Left lung (tissue), 14 donors: ENCODE measurements around the gene CDK7. TPM values are rescaled to one million over a fixed set of nuclear protein-coding genes. Genes with fewer than 3 reads are reported as not detected.
A peak's percentile ranks its signal among the peaks of the same experiment; 100 is the strongest.

Source experiments
- ATAC-seq: fragments of 200-7000 bp; cut with Tn5 transposase; one replicate; pipeline ENCODE4 v1.9.1; 2020; ENCODE audit warnings: moderate library complexity
- DNase-seq, 4 donors: peaks; one replicate each; pipeline ENCODE4 v3.0.0-alpha.2; 2013 to 2020
- H3K27ac ChIP-seq, 2 donors: fragments of 200-600 bp; sonication (generic) in 1 of 2; one replicate each; pipeline versions ENCODE4 v1.5.0 to v1.8.0; 2020 to 2021
- H3K27me3 ChIP-seq, 2 donors: fragments of 200-600 bp; sonication (generic) in 1 of 2; one replicate each; pipeline versions ENCODE4 v1.5.0 to v1.8.0; 2020 to 2021
- H3K36me3 ChIP-seq, 2 donors: fragments of 200-600 bp; sonication (generic) in 1 of 2; one replicate each; pipeline versions ENCODE4 v1.5.0 to v1.8.0; 2020 to 2021
- H3K4me1 ChIP-seq, 2 donors: fragments of 200-600 bp; one replicate each; pipeline ENCODE4 v1.8.0; 2021
- H3K4me3 ChIP-seq, 2 donors: fragments of 200-600 bp; sonication (generic) in 1 of 2; one replicate each; pipeline versions ENCODE4 v1.5.0 to v1.8.0; 2020 to 2021; ENCODE audit warnings: mild to moderate bottlenecking in 1 of 2
- H3K9me3 ChIP-seq, 2 donors: fragments of 200-600 bp; sonication (generic) in 1 of 2; one replicate each; pipeline versions ENCODE4 v1.5.0 to v1.8.0; 2020 to 2021
- intact Hi-C, 2 donors: fragments of 100-400 bp; cut with DNase I; formaldehyde crosslinking; loops; one replicate each; pipeline versions ENCODE4 v1.11.2 to v1.14.2; 2022
- long read RNA-seq, 12 donors: library from polyadenylated mRNA in 2 of 12; unstranded in 2 of 12; transcript quantifications; one replicate each; pipeline ENCODE4 v2.0.0 and lab custom pipeline, GENCODE V29; 2019 to 2026
- polyA plus RNA-seq, 6 donors: library from polyadenylated mRNA; unstranded; fragments of 120-200 nt; gene quantifications; one replicate each; pipeline ENCODE4 v1.2.1, GENCODE V29; 2013; ENCODE audit not compliant: insufficient read length in 6 of 6
- total RNA-seq, 2 donors: library from RNA; stranded (reverse); fragmentation: NEBNext Ultra II Directional; extraction: Animal tissue kit (Norgen Biotek cat#: 25700); gene quantifications; one replicate each; pipeline ENCODE4 v1.2.1, GENCODE V29; 2021
- TF ChIP-seq, protein P1 (sequence below), 2 donors: fragments of 200-600 bp; sonication (generic) in 1 of 2; IDR thresholded peaks; one replicate each; pipeline versions ENCODE4 v1.5.0 to v1.8.0; 2021; ENCODE audit warnings: antibody characterized with exemption in 2 of 2
- donor health status: DM: no; HTN: yes; CAD: no.
- donor health status: DM: no; HTN: no; CAD: no.

The CDK7 gene
- total RNA-seq (10 to 100 TPM; 15.9 to 22.8 TPM), polyA plus RNA-seq (10 to 100 TPM; 31.6 to 38.0 (median 32.6) TPM)
- long read RNA-seq, donor 1, transcript CDK7-201 (12 exons, 1,439 nt) = major isoform, 8 of 18 reads
- long read RNA-seq, donor 1, partial matches to known transcripts = 10 of 18 reads
- long read RNA-seq, donor 1, other reads (novel, unspliced or antisense) = 0 of 18 reads
- long read RNA-seq, donor 2, transcript CDK7-201 (12 exons, 1,439 nt) = major isoform, 7 of 7 reads
- long read RNA-seq, donor 2, partial matches to known transcripts = 0 of 7 reads
- long read RNA-seq, donor 2, other reads (novel, unspliced or antisense) = 0 of 7 reads
- long read RNA-seq, donor 3, transcript CDK7-201 (12 exons, 1,439 nt) = major isoform, 13 of 13 reads
- long read RNA-seq, donor 3, partial matches to known transcripts = 0 of 13 reads
- long read RNA-seq, donor 3, other reads (novel, unspliced or antisense) = 0 of 13 reads
- long read RNA-seq, donor 4, transcript CDK7-201 (12 exons, 1,439 nt) = major isoform, 7 of 8 reads
- long read RNA-seq, donor 4, partial matches to known transcripts = 1 of 8 reads
- long read RNA-seq, donor 4, other reads (novel, unspliced or antisense) = 0 of 8 reads
- long read RNA-seq, donor 5, transcript CDK7-201 (12 exons, 1,439 nt) = major isoform, 16 of 17 reads
- long read RNA-seq, donor 5, partial matches to known transcripts = 0 of 17 reads
- long read RNA-seq, donor 5, other reads (novel, unspliced or antisense) = 0 of 17 reads
- long read RNA-seq, donor 6, transcript CDK7-201 (12 exons, 1,439 nt) = major isoform, 7 of 24 reads
- long read RNA-seq, donor 6, partial matches to known transcripts = 17 of 24 reads
- long read RNA-seq, donor 6, other reads (novel, unspliced or antisense) = 0 of 24 reads
- long read RNA-seq, donor 7, transcript CDK7-201 (12 exons, 1,439 nt) = major isoform, 5 of 108 reads
- long read RNA-seq, donor 7, partial matches to known transcripts = 64 of 108 reads
- long read RNA-seq, donor 7, other reads (novel, unspliced or antisense) = 39 of 108 reads
- long read RNA-seq, donor 8, transcript CDK7-201 (12 exons, 1,439 nt) = major isoform, 8 of 12 reads
- long read RNA-seq, donor 8, partial matches to known transcripts = 0 of 12 reads
- long read RNA-seq, donor 8, other reads (novel, unspliced or antisense) = 0 of 12 reads
- long read RNA-seq, donor 9 = 0 reads
- long read RNA-seq, donor 10, partial matches to known transcripts = 2 of 3 reads
- long read RNA-seq, donor 10, other reads (novel, unspliced or antisense) = 1 of 3 reads
- long read RNA-seq, donor 11, transcript CDK7-201 (12 exons, 1,439 nt) = major isoform, 12 of 20 reads
- long read RNA-seq, donor 11, partial matches to known transcripts = 5 of 20 reads
- long read RNA-seq, donor 11, other reads (novel, unspliced or antisense) = 0 of 20 reads
- long read RNA-seq, donor 12, transcript CDK7-201 (12 exons, 1,439 nt) = major isoform, 7 of 8 reads
- long read RNA-seq, donor 12, partial matches to known transcripts = 0 of 8 reads
- long read RNA-seq, donor 12, other reads (novel, unspliced or antisense) = 0 of 8 reads

DNA sequence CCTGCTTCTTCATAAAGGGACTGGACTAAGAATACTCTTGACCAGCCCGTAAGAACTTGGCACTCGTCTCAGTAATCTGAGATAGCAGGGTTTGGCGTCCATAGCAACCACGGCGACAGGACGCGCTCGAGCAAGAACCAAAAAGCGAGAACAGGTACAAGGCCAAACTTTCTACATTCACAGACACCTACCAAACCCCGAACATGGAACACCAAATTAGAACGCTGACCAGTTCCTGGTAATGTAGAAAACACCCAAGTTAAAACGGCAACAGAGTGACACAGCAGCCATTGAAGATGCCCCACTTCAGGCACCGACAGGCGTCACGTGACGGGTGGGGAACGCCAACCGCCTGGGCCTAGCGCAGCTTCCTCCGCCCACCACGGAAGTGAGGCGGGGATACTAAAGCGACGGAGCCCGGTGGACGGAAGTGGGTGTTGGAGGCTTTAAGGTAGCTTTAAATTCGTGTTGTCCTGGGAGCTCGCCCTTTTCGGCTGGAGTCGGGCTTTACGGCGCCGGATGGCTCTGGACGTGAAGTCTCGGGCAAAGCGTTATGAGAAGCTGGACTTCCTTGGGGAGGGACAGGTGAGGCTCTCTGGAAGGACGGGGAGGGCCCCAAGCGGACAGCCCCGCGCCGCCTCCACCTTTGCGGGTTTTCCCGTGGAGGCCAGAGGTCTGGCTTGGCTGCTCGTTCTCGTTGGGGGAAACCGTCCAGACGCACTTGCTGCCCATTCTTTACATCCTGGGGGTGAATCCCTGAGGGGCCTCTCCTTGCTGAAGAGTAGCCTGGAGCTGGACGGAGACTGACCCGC lies at the start of gene CDK7:
Gene CDK7 (plus strand): TSS at position 430 of the 812 bp plus-strand sequence. CDS start 90 bp downstream, at position 520.
- Histone ChIP-seq H3K4me1 (peaks cover 13 to 40% of the 10 kb centered on the region in 2 donors), H3K9me3 (no peaks in the 10 kb centered on the region), H3K27me3 (no peaks in the 10 kb centered on the region), H3K27ac (peak within 1 kb of the TSS; percentile 73 to 88), H3K4me3 (peak within 1 kb of the TSS; percentile 69 to 74), H3K36me3 (peaks cover 0 to 24% of the 10 kb centered on the region in 2 donors)
- intact Hi-C loops = no loop called here
- TF ChIP-seq, protein P1, sequence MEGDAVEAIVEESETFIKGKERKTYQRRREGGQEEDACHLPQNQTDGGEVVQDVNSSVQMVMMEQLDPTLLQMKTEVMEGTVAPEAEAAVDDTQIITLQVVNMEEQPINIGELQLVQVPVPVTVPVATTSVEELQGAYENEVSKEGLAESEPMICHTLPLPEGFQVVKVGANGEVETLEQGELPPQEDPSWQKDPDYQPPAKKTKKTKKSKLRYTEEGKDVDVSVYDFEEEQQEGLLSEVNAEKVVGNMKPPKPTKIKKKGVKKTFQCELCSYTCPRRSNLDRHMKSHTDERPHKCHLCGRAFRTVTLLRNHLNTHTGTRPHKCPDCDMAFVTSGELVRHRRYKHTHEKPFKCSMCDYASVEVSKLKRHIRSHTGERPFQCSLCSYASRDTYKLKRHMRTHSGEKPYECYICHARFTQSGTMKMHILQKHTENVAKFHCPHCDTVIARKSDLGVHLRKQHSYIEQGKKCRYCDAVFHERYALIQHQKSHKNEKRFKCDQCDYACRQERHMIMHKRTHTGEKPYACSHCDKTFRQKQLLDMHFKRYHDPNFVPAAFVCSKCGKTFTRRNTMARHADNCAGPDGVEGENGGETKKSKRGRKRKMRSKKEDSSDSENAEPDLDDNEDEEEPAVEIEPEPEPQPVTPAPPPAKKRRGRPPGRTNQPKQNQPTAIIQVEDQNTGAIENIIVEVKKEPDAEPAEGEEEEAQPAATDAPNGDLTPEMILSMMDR (IDR thresholded peaks at IDR 0.05) = no peak
- DNase-seq = peak; percentile 91 to 99 (median 96)
- ATAC-seq = peak; percentile 98

DNA sequence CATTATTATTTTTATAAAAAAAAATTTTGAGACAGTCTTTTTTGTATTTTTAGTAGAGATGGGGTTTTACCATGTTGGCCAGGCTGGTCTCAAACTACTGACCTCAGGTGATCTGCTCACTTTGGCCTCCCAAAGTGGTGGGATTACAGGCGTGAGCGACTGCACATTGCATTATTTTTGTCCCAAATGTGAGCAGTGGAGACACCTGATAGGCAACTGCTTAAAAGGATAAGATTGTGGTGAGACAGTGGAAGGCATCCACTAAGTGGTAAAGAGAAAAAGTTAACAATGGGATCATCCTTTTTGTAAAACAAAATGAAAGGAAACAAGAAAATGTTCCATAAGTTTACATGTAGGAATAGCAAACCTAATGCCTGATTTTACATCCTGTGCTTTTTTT lies 47.3 kb upstream of the CDK7 start:
- Histone ChIP-seq H3K27ac (no peak overlapping the region), H3K36me3 (no peaks in the 10 kb centered on the region), H3K27me3 (no peaks in the 10 kb centered on the region), H3K4me1 (peaks cover 0 to 14% of the 10 kb centered on the region in 2 donors), H3K9me3 (no peaks in the 10 kb centered on the region), H3K4me3 (no peak overlapping the region)
- no peak for ATAC-seq
- TF ChIP-seq, protein P1 (IDR thresholded peaks at IDR 0.05) = no peak
- DNase-seq = no peak
- intact Hi-C loops = no loop called here

DNA sequence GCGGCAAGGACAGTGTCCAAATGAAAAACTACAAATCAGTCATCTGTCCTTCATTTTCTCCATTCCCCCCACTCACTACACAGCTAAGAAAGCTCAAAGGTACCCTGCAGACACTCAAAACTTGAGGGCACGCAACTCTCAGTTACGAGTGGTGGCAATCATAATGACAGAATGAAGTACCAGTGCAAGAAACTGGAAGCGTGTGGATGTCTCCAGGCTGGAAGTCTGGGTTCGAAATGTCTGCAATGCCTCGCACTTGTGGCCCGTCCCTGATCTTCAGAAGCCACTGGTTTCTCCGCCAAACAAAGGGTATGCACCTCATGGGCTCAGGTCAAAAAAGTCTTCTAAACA lies 45.9 kb upstream of the CDK7 start:
- no peaks in the 10 kb centered on the region for H3K9me3 ChIP-seq
- H3K36me3 ChIP-seq = no peaks in the 10 kb centered on the region
- H3K27ac ChIP-seq = peak overlapping the region; percentile 78 to 89
- ATAC-seq (peak; percentile 17), DNase-seq (no peak)
- TF ChIP-seq, protein P1 (IDR thresholded peaks at IDR 0.05) = no peak
- intact Hi-C loops = no loop called here
- no peaks in the 10 kb centered on the region for H3K27me3 ChIP-seq
- H3K4me3 ChIP-seq = peak overlapping the region; percentile 63 to 68
- peaks cover 0 to 14% of the 10 kb centered on the region in 2 donors for H3K4me1 ChIP-seq
